GM21529 (cell line): ENCODE measurements around the gene ENSA.
A peak's percentile ranks its signal among the peaks of the same experiment; 100 is the strongest.
"Not testable (repeated sequence)": the region's sequence is repeated elsewhere in the genome, so short reads cannot be mapped to it uniquely, and the experiment has no call there.

Experiments used
- ATAC-seq: cut with Tn5 transposase; IDR thresholded peaks from one replicate; pipeline ENCODE4 v1.9.1; 2021; ENCODE audit not compliant: unreplicated experiment

The ENSA gene

GRCh38 chr1:150581962-150582361 is 47.5 kb downstream of the ENSA start:
- ATAC-seq = not testable (repeated sequence)

- not testable (repeated sequence) for ATAC-seq
Measured at GRCh38 chr1:150581437-150581836, 48.0 kb downstream of the ENSA start.

GRCh38 chr1:150580966-150581365 is 48.4 kb downstream of the ENSA start:
- not testable (repeated sequence) for ATAC-seq

GRCh38 chr1:150579945-150580642 is 49.3 kb downstream of the ENSA start:
- peak; percentile 3 for ATAC-seq

- peak; percentile 85 for ATAC-seq
Measured at GRCh38 chr1:150579110-150579944, 50.1 kb downstream of the ENSA start, which contains the start of gene MCL1. Gene MCL1 (minus strand): TSS chr1:150579610. CDS start chr1:150579530, 80 bp downstream.

- ATAC-seq = no peak
Measured at GRCh38 chr1:150578272-150579109, 50.9 kb downstream of the ENSA start.

GRCh38 chr1:150577557-150578271 is 51.7 kb downstream of the ENSA start:
- ATAC-seq = no peak

GRCh38 chr1:150576794-150577556 is 52.4 kb downstream of the ENSA start:
- ATAC-seq = no peak

- ATAC-seq = no peak
Measured at GRCh38 chr1:150576367-150576711, 53.1 kb downstream of the ENSA start.

GRCh38 chr1:150575518-150576366 is 53.7 kb downstream of the ENSA start:
- no peak for ATAC-seq

GRCh38 chr1:150575072-150575489 is 54.3 kb downstream of the ENSA start:
- ATAC-seq = no peak

- ATAC-seq = no peak
Measured at GRCh38 chr1:150574260-150575071, 54.9 kb downstream of the ENSA start.

- ATAC-seq = not testable (repeated sequence)
Measured at GRCh38 chr1:150573648-150574071, 55.8 kb downstream of the ENSA start.

GRCh38 chr1:150572918-150573647 is 56.3 kb downstream of the ENSA start:
- ATAC-seq = no peak
